ENCODE data around the gene ANXA10. TPM values are rescaled to one million over a fixed set of nuclear protein-coding genes. Genes with fewer than 3 reads are reported as not detected.

ANXA10 gene
- total and polyA plus RNA-seq, 2 of the 4 experiments (the other 2 are of a cell fraction): 0.44 to 0.72 TPM

DNA sequence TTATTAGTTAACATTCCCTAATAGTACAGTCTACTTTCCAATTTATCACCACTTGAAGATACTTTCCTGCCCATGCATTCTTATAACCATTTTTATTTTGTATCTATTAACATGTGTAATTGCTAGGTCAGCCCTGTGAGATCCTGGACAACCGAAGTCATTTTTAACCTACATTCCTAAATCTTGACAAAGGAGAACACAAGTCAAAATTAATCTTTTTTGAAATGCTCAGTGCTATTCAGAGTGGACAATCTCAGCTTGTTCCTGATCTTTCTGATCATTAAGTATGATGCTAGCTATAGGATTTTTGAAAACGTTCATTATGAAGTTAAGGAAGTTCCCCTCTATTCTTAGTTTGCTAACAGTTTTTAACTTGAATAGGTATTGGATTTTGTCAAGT, 37.5 kb downstream of the ANXA10 start:
- no peaks in the 10 kb centered on the region for H4K20me1 ChIP-seq (ENCODE audit: insufficient read depth, low read length)
- H2BK5ac ChIP-seq (ENCODE audit: low read depth, low read length, poor library complexity, severe bottlenecking): no peak overlapping the region
- no peaks in the 10 kb centered on the region for H3K9me3 ChIP-seq (ENCODE audit: control insufficient read depth, insufficient read depth, low read length)
- H2BK120ac ChIP-seq (ENCODE audit: low read depth, low read length): no peak overlapping the region
- no peak overlapping the region for H3K9ac ChIP-seq (ENCODE audit: low read depth, low read length)
- no peak overlapping the region for H2BK20ac ChIP-seq (ENCODE audit: low read depth, low read length)
- H4K91ac ChIP-seq (ENCODE audit: insufficient read depth, low read depth, low read length): no peak overlapping the region
- no peak overlapping the region for H2AK5ac ChIP-seq (ENCODE audit: low read depth, low read length)
- no TSS peak for BruUV-seq (replicated peaks)
- TF ChIP-seq MAZ (IDR thresholded peaks at IDR 0.05; ENCODE audit: borderline replicate concordance, low read depth, low read length): no peak
- no peak for TF ChIP-seq MAFK (IDR thresholded peaks at IDR 0.05; ENCODE audit: low read depth, low read length)
- TF ChIP-seq, protein P1, sequence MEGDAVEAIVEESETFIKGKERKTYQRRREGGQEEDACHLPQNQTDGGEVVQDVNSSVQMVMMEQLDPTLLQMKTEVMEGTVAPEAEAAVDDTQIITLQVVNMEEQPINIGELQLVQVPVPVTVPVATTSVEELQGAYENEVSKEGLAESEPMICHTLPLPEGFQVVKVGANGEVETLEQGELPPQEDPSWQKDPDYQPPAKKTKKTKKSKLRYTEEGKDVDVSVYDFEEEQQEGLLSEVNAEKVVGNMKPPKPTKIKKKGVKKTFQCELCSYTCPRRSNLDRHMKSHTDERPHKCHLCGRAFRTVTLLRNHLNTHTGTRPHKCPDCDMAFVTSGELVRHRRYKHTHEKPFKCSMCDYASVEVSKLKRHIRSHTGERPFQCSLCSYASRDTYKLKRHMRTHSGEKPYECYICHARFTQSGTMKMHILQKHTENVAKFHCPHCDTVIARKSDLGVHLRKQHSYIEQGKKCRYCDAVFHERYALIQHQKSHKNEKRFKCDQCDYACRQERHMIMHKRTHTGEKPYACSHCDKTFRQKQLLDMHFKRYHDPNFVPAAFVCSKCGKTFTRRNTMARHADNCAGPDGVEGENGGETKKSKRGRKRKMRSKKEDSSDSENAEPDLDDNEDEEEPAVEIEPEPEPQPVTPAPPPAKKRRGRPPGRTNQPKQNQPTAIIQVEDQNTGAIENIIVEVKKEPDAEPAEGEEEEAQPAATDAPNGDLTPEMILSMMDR (conservative IDR thresholded peaks at IDR 0.05; ENCODE audit: low read depth, low read length): no peak
- no peak for TF ChIP-seq FOS (IDR thresholded peaks at IDR 0.05; ENCODE audit: low read depth, low read length)
- TF ChIP-seq USF2 (IDR thresholded peaks at IDR 0.05; ENCODE audit: low read depth, low read length): no peak
- TF ChIP-seq SMC3 (IDR thresholded peaks at IDR 0.05; ENCODE audit: low read depth, low read length): no peak
- no peak for TF ChIP-seq BHLHE40 (IDR thresholded peaks at IDR 0.05; ENCODE audit: low read depth, low read length)
- no peak for TF ChIP-seq RCOR1 (IDR thresholded peaks at IDR 0.05; ENCODE audit: insufficient replicate concordance, low read length)
- no peak for TF ChIP-seq POLR2A (IDR thresholded peaks at IDR 0.05; ENCODE audit: low read depth, low read length)
- no peak for TF ChIP-seq RAD21 (IDR thresholded peaks at IDR 0.05; ENCODE audit: low read length)
- no peak for TF ChIP-seq ELK1 (IDR thresholded peaks at IDR 0.05; ENCODE audit: borderline replicate concordance, low read depth, low read length)
- TF ChIP-seq CEBPB (IDR thresholded peaks at IDR 0.05; ENCODE audit: low read depth, low read length): no peak
- TF ChIP-seq CHD1 (IDR thresholded peaks at IDR 0.05; ENCODE audit: low read depth, low read length): no peak
- no peak for TF ChIP-seq RFX5 (IDR thresholded peaks at IDR 0.05; ENCODE audit: low read depth, low read length)
- TF ChIP-seq NFE2L2 (IDR thresholded peaks at IDR 0.05; ENCODE audit: low read depth, low read length): no peak
- TF ChIP-seq MXI1 (IDR thresholded peaks at IDR 0.05; ENCODE audit: borderline replicate concordance, low read depth, low read length): no peak
- H2AFZ ChIP-seq (replicated peaks; ENCODE audit: low read length, poor library complexity): no peak overlapping the region
- H3K4ac ChIP-seq (ENCODE audit: low read depth, low read length): no peak overlapping the region
- ChIA-PET CTCF (no interaction called here), POLR2A (ENCODE audit: unreplicated experiment) (no interaction called here)
- no peak for DNase-seq
- in situ Hi-C loops (cut with MboI; ENCODE audit: low sequenced_read_pairs): no loop called here
- H4K8ac ChIP-seq (ENCODE audit: low read depth in 2 of 2, low read length in 2 of 2): no peak overlapping the region
- no peaks in the 10 kb centered on the region for H3K79me1 ChIP-seq (ENCODE audit: low read depth in 1 of 2, low read length in 2 of 2)
- H3K4me1 ChIP-seq (ENCODE audit: control insufficient read depth, insufficient read depth, low read length): no peaks in the 10 kb centered on the region; the same call in 1 of the 2 replicates
- no peak overlapping the region for H2AK9ac ChIP-seq (replicated peaks; ENCODE audit: low read depth, low read length, poor library complexity)
- no peak overlapping the region for H3K14ac ChIP-seq (replicated peaks; ENCODE audit: low read depth, low read length)
- ATAC-seq (ENCODE audit: low read depth): no peak
- intact Hi-C loops (cut with micrococcal nuclease): no loop called here
- H2BK15ac ChIP-seq (ENCODE audit: low read depth, low read length): no peak overlapping the region
- dilution Hi-C loops (cut with HindIII; ENCODE audit: low sequenced_read_pairs, unreplicated experiment): no loop called here
- H3K36me3 ChIP-seq (ENCODE audit: control insufficient read depth, insufficient read depth, low read length): no peaks in the 10 kb centered on the region
- no peak overlapping the region for H3K18ac ChIP-seq (ENCODE audit: low read depth, low read length)
- no CpG with 5 or more reads among the region's 2 CpGs for WGBS, 2 experiments (ENCODE audit: extremely low coverage in 2 of 2, insufficient read length in 1 of 2)
- no peak overlapping the region for H3K4me2 ChIP-seq (ENCODE audit: low read depth, low read length)
- no peak overlapping the region for H3K23ac ChIP-seq (ENCODE audit: low read depth, low read length)
- no peak overlapping the region for H3K4me3 ChIP-seq (ENCODE audit: insufficient read depth, low read depth, low read length)
- H3K27me3 ChIP-seq (ENCODE audit: control insufficient read depth, insufficient read depth, low read length): no peaks in the 10 kb centered on the region
- no peak overlapping the region for H3K27ac ChIP-seq (ENCODE audit: insufficient read depth, low read length)
- H3K9me1 ChIP-seq (ENCODE audit: insufficient read depth, low read length): no peaks in the 10 kb centered on the region; the same call in 1 of the 2 replicates
- H4K5ac ChIP-seq (ENCODE audit: low read depth, low read length): no peak overlapping the region
- H3K56ac ChIP-seq (ENCODE audit: extremely low read depth, insufficient read depth, low read length): no peak overlapping the region
